H9 (cell line): Measurements from ENCODE around the gene HARS1. TPM values are rescaled to one million over a fixed set of nuclear protein-coding genes. Genes with fewer than 3 reads are reported as not detected.

Experiments
- DNase-seq: peaks from one replicate; pipeline ENCODE4 v3.0.0-alpha.2; 2017
- H2AFZ ChIP-seq: one replicate; pipeline ENCODE4 v1.6.1; 2013; ENCODE audit warnings: mild to moderate bottlenecking, low read length, control low read depth, moderate library complexity
- H2AK5ac ChIP-seq: 2 replicates; pipeline ENCODE4 v1.6.1; 2013; ENCODE audit warnings: low read length, control low read depth, mixed read lengths; ENCODE audit not compliant: insufficient read length
- H2BK120ac ChIP-seq: one replicate; pipeline ENCODE4 v1.6.1; 2013; ENCODE audit warnings: low read depth, mild to moderate bottlenecking, low read length, control low read depth, inconsistent platforms; ENCODE audit not compliant: poor library complexity, severe bottlenecking
- H2BK12ac ChIP-seq: 2 replicates; pipeline ENCODE4 v1.6.1; 2013; ENCODE audit warnings: low read length, control low read depth, mixed read lengths, low read depth; ENCODE audit not compliant: insufficient read length
- H2BK15ac ChIP-seq: 2 replicates; pipeline ENCODE4 v1.6.1; 2013; ENCODE audit warnings: low read depth, low read length, control low read depth
- H2BK20ac ChIP-seq: one replicate; pipeline ENCODE4 v1.6.1; 2013; ENCODE audit warnings: low read depth, mild to moderate bottlenecking, low read length, control low read depth, inconsistent platforms; ENCODE audit not compliant: poor library complexity, severe bottlenecking
- H2BK5ac ChIP-seq: 2 replicates; pipeline ENCODE4 v1.6.1; 2013; ENCODE audit warnings: low read length, control low read depth, mixed read lengths; ENCODE audit not compliant: insufficient read length
- H3K14ac ChIP-seq: 2 replicates; pipeline ENCODE4 v1.6.1; 2013; ENCODE audit warnings: low read length, control low read depth; ENCODE audit not compliant: insufficient read depth
- H3K18ac ChIP-seq: 2 replicates; pipeline ENCODE4 v1.6.1; 2013; ENCODE audit warnings: low read depth, mild to moderate bottlenecking, mixed read lengths, low read length, control low read depth; ENCODE audit not compliant: insufficient read length
- H3K23ac ChIP-seq: 2 replicates; pipeline ENCODE4 v1.6.1; 2013; ENCODE audit warnings: low read length, control low read depth, mixed read lengths, low read depth; ENCODE audit not compliant: insufficient read length
- H3K23me2 ChIP-seq: 2 replicates; pipeline ENCODE4 v1.6.1; 2013; ENCODE audit warnings: low read depth, mild to moderate bottlenecking, mixed read lengths, low read length, control low read depth; ENCODE audit not compliant: insufficient read length, poor library complexity, severe bottlenecking
- H3K27ac ChIP-seq: 2 replicates; pipeline ENCODE4 v1.5.1; 2013; ENCODE audit warnings: low read length, control low read depth, mixed read lengths, low read depth; ENCODE audit not compliant: insufficient read length
- H3K27me3 ChIP-seq: 2 replicates; pipeline ENCODE4 v1.6.1; 2013; ENCODE audit warnings: low read length, control low read depth, inconsistent platforms; ENCODE audit not compliant: insufficient read depth
- H3K4ac ChIP-seq: 2 replicates; pipeline ENCODE4 v1.6.1; 2013; ENCODE audit warnings: low read depth, mild to moderate bottlenecking, control low read depth, inconsistent platforms, low read length, moderate library complexity
- H3K4me1 ChIP-seq: 2 replicates; pipeline ENCODE4 v1.6.1; 2013; ENCODE audit warnings: low read length, control low read depth, inconsistent platforms; ENCODE audit not compliant: insufficient read depth
- H3K4me2 ChIP-seq: 2 replicates; pipeline ENCODE4 v1.6.1; 2013; ENCODE audit warnings: low read length, control low read depth, mixed read lengths; ENCODE audit not compliant: insufficient read length, insufficient read depth
- H3K56ac ChIP-seq: 2 replicates; pipeline ENCODE4 v1.6.1; 2013; ENCODE audit warnings: low read depth, mild to moderate bottlenecking, mixed read lengths, low read length, control low read depth; ENCODE audit not compliant: insufficient read length
- H3K79me1 ChIP-seq: 2 replicates; pipeline ENCODE4 v1.6.1; 2013; ENCODE audit warnings: low read depth, mild to moderate bottlenecking, moderate library complexity, low read length, control low read depth, inconsistent platforms; ENCODE audit not compliant: insufficient read depth, poor library complexity, severe bottlenecking
- H3K79me2 ChIP-seq: 2 replicates; pipeline ENCODE4 v1.6.1; 2013; ENCODE audit warnings: low read length, control low read depth, inconsistent platforms; ENCODE audit not compliant: insufficient read depth
- H3K9ac ChIP-seq: 2 replicates; pipeline ENCODE4 v1.6.1; 2013; ENCODE audit warnings: low read length, control low read depth, mixed read lengths; ENCODE audit not compliant: insufficient read length; ENCODE audit errors: extremely low read depth
- H3K9me3 ChIP-seq: one replicate; pipeline ENCODE4 v1.6.1; 2013; ENCODE audit warnings: low read depth, low read length, inconsistent platforms; ENCODE audit not compliant: control insufficient read depth
- H3T11ph ChIP-seq: one replicate; pipeline ENCODE4 v1.6.1; 2013; ENCODE audit warnings: mild to moderate bottlenecking, low read length, control low read depth, inconsistent platforms
- H4K20me1 ChIP-seq: one replicate; pipeline ENCODE4 v1.6.1; 2013; ENCODE audit not compliant: control insufficient read depth, insufficient read length, insufficient read depth
- H4K5ac ChIP-seq: 2 replicates; pipeline ENCODE4 v1.6.1; 2013; ENCODE audit warnings: low read depth, mild to moderate bottlenecking, mixed read lengths, low read length, control low read depth; ENCODE audit not compliant: insufficient read length
- H4K8ac ChIP-seq: replicated peaks from 2 replicates; pipeline ENCODE4 v1.6.1; 2013; ENCODE audit warnings: low read length, control low read depth, mixed read lengths, low read depth; ENCODE audit not compliant: insufficient read length
- H4K91ac ChIP-seq: 2 replicates; pipeline ENCODE4 v1.6.1; 2013; ENCODE audit warnings: low read depth, mild to moderate bottlenecking, moderate library complexity, mixed read lengths, low read length, control low read depth; ENCODE audit not compliant: insufficient read length
- H3K27ac Mint-ChIP-seq, 3 experiments: 2 replicates in 2 of 3; 3 replicates in 1 of 3; pipeline ENCODE4 v1.8.0; 2020 to 2021; ENCODE audit warnings: mixed read lengths in 3 of 3, mild to moderate bottlenecking in 1 of 3, moderate library complexity in 1 of 3
- H3K27me3 Mint-ChIP-seq: 2 replicates; pipeline ENCODE4 v1.8.0; 2021; ENCODE audit warnings: low read depth, mild to moderate bottlenecking, moderate library complexity, mixed read lengths
- H3K36me3 Mint-ChIP-seq, 3 experiments: 2 replicates in 2 of 3; 3 replicates in 1 of 3; pipeline ENCODE4 v1.8.0; 2020 to 2021; ENCODE audit warnings: low read depth in 3 of 3, mixed read lengths in 3 of 3; ENCODE audit not compliant: insufficient read depth in 1 of 3
- H3K4me1 Mint-ChIP-seq, 2 experiments: 2 replicates each; pipeline ENCODE4 v1.8.0; 2020; ENCODE audit warnings: mixed read lengths in 2 of 2
- H3K4me3 Mint-ChIP-seq, 2 experiments: 2 replicates in 1 of 2; 3 replicates in 1 of 2; pipeline ENCODE4 v1.8.0; 2020 to 2021; ENCODE audit warnings: mild to moderate bottlenecking in 2 of 2, mixed read lengths in 2 of 2, moderate library complexity in 1 of 2
- H3K9me3 Mint-ChIP-seq, 2 experiments: 2 replicates in 1 of 2; 3 replicates in 1 of 2; pipeline ENCODE4 v1.8.0; 2020; ENCODE audit warnings: mild to moderate bottlenecking in 2 of 2, mixed read lengths in 2 of 2, moderate library complexity in 1 of 2
- WGBS: extraction: QIAGEN DNeasy Blood & Tissue Kit; methylation state at CpG from one replicate; pipeline ENCODE4 v1.1.7; 2013; ENCODE audit warnings: missing lambda C conversion rate, low lambda C conversion rate, mixed read lengths; ENCODE audit not compliant: insufficient read length; ENCODE audit errors: extremely low coverage; 5-methylcytosine and 5-hydroxymethylcytosine counted together
- total RNA-seq: library from RNA; stranded (reverse); gene quantifications from 2 replicates; pipeline ENCODE4 v1.2.1, GENCODE V29; 2021
- TF ChIP-seq, protein P1 (sequence below): fragments of 200-600 bp; sonication (generic); conservative IDR thresholded peaks from 3 replicates; pipeline ENCODE4 v1.8.0; 2021; ENCODE audit warnings: antibody characterized with exemption, mild to moderate bottlenecking

The HARS1 gene
- total RNA-seq, 1 experiment from 2014 or later: 70.2 TPM

DNA sequence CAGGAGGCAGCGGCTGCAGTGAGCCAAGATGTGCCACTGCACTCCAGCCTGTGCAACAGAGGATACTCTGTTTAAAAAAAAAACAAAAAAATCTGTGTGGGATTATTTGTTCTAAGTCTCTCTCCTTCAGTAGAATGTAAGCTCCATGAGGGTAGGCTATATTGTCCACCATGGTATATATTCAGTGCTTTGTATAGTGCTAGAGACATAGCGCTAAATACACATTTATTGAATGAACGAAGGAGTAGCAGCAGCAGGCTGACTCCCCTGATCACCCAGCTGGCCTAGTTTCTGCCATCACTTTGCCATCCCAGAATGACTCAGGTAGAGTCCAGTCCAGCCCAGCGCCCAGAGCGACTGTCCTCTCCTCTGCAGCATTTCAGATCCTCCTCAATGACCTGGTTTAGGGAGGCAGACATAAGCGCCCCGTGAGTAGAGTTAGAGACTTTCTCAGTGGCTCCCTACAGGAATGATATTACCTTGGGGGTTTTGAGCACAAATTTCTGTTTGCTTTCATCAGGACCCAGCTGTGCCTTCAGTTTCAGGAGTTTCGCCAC, 716 bp downstream of the HARS1 start:
- Mint-ChIP-seq H3K9me3 (no peaks in the 10 kb centered on the region), H3K4me1 (peaks cover 9 to 15% of the 10 kb centered on the region in 2 experiments), H3K27me3 (no peaks in the 10 kb centered on the region), H3K27ac (peak overlapping the region; percentile 90 to 98 (median 96); a peak in 4 of 7 replicates), H3K4me3 (peak overlapping the region; percentile 100), H3K36me3 (peaks cover 5 to 38% (median 26%) of the 10 kb centered on the region in 3 experiments; a peak in 6 of 7 replicates)
- Histone ChIP-seq H2AFZ (no peak overlapping the region), H3K23ac (no peak overlapping the region), H4K20me1 (no peaks in the 10 kb centered on the region), H3T11ph (no peak overlapping the region), H3K79me2 (peaks cover 9% of the 10 kb centered on the region; the same call in 1 of the 2 replicates), H2BK120ac (no peak overlapping the region), H3K27ac (peak overlapping the region; percentile 7), H3K9ac (peak overlapping the region; percentile 81), H2BK20ac (no peak overlapping the region), H3K9me3 (no peaks in the 10 kb centered on the region), H3K27me3 (no peaks in the 10 kb centered on the region), H3K4me2 (peak overlapping the region; percentile 90), H2BK15ac (no peak overlapping the region), H3K79me1 (peaks cover 3% of the 10 kb centered on the region), H3K4me1 (no peaks in the 10 kb centered on the region), H3K23me2 (peaks cover 6% of the 10 kb centered on the region), H4K5ac (no peak overlapping the region), H3K56ac (no peak overlapping the region), H3K14ac (no peak overlapping the region), H4K91ac (no peak overlapping the region), H3K18ac (no peak overlapping the region), H2BK5ac (no peak overlapping the region), H3K4ac (no peak overlapping the region), H4K8ac (no peak overlapping the region), H2AK5ac (no peak overlapping the region), H2BK12ac (no peak overlapping the region)
- DNase-seq: peak; percentile 21
- WGBS: no CpG with 5 or more reads among the region's 8 CpGs
- TF ChIP-seq, protein P1, sequence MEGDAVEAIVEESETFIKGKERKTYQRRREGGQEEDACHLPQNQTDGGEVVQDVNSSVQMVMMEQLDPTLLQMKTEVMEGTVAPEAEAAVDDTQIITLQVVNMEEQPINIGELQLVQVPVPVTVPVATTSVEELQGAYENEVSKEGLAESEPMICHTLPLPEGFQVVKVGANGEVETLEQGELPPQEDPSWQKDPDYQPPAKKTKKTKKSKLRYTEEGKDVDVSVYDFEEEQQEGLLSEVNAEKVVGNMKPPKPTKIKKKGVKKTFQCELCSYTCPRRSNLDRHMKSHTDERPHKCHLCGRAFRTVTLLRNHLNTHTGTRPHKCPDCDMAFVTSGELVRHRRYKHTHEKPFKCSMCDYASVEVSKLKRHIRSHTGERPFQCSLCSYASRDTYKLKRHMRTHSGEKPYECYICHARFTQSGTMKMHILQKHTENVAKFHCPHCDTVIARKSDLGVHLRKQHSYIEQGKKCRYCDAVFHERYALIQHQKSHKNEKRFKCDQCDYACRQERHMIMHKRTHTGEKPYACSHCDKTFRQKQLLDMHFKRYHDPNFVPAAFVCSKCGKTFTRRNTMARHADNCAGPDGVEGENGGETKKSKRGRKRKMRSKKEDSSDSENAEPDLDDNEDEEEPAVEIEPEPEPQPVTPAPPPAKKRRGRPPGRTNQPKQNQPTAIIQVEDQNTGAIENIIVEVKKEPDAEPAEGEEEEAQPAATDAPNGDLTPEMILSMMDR: no peak
